ENCODE data around the gene GSC2. TPM values are rescaled to one million over a fixed set of nuclear protein-coding genes. Genes with fewer than 3 reads are reported as not detected.

Gene GSC2
- total RNA-seq, 3 donors from 2014 or later (not counting 1 experiment from before 2014, with no cell fraction given), result not detected

DNA sequence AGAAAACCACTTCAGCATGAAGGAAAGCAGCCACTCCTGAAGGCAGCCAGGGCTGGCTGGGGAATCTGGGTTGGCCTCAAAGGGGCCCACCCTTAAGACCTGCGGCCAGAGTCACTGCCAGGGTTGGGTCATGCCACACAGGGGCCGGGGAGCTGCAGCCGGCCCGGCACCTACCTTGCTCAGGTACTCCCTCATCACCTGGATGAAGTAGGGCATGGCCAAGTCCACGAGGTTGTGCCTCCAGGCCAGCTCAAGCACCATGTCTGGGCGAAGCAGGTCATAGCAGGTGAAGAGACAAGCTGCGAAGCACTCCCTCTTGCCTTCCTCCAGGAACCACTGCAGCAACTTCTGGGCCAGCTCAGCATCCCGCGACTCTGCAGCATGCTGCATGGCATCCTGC, 33.1 kb upstream of the GSC2 start:
- H3K4me3 Mint-ChIP-seq, result no peak overlapping the region
- 90% methylated on average over 9 of the region's 9 CpGs for WGBS (ENCODE audit: insufficient coverage)
- Histone ChIP-seq H3K4me1 (ENCODE audit: control insufficient read depth, insufficient read depth, low read length) (peaks cover 11% of the 10 kb centered on the region), H3K9me3 (ENCODE audit: control insufficient read depth, insufficient read depth, low read length) (no peaks in the 10 kb centered on the region), H3K4me3 (ENCODE audit: low read length) (no peak overlapping the region), H3K27ac (ENCODE audit: low read length) (no peak overlapping the region), H3K27me3 (ENCODE audit: control insufficient read depth, insufficient read depth, low read length) (no peaks in the 10 kb centered on the region), H3K36me3 (ENCODE audit: control insufficient read depth, insufficient read depth, low read length) (no peaks in the 10 kb centered on the region)
- DNase-seq, result no peak
- H3K9me3 Mint-ChIP-seq, result no peaks in the 10 kb centered on the region
- peaks cover 6 to 7% of the 10 kb centered on the region in 2 donors for H3K4me1 Mint-ChIP-seq
- TF ChIP-seq, protein P1, sequence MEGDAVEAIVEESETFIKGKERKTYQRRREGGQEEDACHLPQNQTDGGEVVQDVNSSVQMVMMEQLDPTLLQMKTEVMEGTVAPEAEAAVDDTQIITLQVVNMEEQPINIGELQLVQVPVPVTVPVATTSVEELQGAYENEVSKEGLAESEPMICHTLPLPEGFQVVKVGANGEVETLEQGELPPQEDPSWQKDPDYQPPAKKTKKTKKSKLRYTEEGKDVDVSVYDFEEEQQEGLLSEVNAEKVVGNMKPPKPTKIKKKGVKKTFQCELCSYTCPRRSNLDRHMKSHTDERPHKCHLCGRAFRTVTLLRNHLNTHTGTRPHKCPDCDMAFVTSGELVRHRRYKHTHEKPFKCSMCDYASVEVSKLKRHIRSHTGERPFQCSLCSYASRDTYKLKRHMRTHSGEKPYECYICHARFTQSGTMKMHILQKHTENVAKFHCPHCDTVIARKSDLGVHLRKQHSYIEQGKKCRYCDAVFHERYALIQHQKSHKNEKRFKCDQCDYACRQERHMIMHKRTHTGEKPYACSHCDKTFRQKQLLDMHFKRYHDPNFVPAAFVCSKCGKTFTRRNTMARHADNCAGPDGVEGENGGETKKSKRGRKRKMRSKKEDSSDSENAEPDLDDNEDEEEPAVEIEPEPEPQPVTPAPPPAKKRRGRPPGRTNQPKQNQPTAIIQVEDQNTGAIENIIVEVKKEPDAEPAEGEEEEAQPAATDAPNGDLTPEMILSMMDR (IDR thresholded peaks at IDR 0.05), result no peak
- no peak overlapping the region for H3K27ac Mint-ChIP-seq
- no peaks in the 10 kb centered on the region for H3K36me3 Mint-ChIP-seq
- no peak for ATAC-seq
- no peaks in the 10 kb centered on the region for H3K27me3 Mint-ChIP-seq (ENCODE audit: low read depth in 2 of 2)
- intact Hi-C loops (cut with micrococcal nuclease), result no loop called here

DNA sequence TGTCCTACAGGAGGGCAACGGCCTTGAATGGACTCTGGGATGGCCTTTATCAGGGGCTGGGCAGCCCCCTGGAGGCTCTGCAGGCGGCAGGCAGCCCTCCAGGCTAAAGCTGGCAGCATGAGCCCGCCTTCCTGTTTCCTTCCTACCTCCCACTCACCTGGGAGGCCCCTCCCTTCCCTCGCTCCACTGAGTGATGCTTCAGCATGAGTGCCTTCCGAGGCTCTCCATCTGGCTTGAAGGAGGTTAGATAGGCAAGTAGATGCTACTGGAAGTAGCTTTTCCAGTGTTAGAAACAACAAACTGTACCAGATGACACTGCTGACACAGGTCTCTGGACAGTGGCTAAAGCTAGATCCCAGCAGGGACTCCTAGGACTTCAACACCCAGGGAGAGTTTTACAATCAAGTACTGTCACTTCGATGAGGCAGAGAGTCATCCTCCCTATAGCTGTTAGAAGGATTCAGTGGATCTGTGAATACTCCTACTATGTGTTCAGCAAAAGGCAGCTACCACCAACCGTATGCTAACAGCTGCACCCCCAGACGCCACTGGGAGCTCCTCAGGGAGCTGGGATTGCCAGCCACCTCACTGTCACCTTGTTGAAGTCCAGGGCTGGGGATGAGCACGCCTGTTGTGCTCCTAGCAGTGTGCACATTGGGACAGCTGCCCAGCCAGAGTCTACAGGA, 32.5 kb upstream of the GSC2 start:
- intact Hi-C loops (cut with micrococcal nuclease), result no loop called here
- no peak for DNase-seq

DNA sequence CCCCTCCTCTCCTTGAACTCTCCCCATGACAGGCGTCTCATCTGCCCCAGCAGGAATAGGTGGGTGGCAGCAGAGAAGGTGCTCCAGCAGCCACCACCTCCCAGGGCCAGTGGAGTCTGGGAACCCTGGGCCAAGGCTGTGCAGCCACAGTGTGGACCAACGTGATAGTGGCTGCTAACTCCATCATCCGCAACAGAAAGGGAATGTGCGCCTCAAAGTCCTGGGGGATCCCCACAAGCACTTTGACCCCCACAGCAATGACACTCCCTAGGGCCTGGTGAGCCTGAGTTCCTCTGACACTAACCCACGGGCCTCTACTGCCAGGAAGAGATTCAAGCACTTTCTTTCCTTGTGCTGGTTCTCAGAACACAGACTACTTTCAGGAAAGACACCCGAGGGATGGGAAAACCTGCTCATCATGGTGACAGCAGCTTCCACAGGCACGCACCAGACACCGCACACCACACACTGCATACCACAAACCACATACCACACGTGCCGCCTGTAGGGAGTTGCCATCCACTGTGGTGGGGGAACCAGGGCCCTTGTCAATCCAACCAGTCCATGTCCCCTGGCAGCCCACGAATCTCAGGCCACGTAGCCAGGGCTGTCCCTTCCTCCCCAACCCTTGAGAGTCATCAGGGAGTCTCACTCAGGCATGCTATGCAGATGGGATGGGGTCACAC, 31.8 kb upstream of the GSC2 start:
- 43% methylated on average over 12 of the region's 12 CpGs for WGBS (ENCODE audit: insufficient coverage)
- peaks cover 19% of the 10 kb centered on the region for H3K4me1 ChIP-seq (ENCODE audit: control insufficient read depth, insufficient read depth, low read length)
- intact Hi-C loops (cut with micrococcal nuclease), result no loop called here
- Mint-ChIP-seq H3K27ac (no peak overlapping the region), H3K36me3 (no peaks in the 10 kb centered on the region), H3K4me3 (no peak overlapping the region), H3K27me3 (ENCODE audit: low read depth in 2 of 2) (no peaks in the 10 kb centered on the region), H3K9me3 (no peaks in the 10 kb centered on the region), H3K4me1 (peaks cover 6 to 8% of the 10 kb centered on the region in 2 donors)
- H3K27ac ChIP-seq (ENCODE audit: low read length), result no peak overlapping the region
- no peaks in the 10 kb centered on the region for H3K9me3 ChIP-seq (ENCODE audit: control insufficient read depth, insufficient read depth, low read length)
- ATAC-seq, result no peak
- TF ChIP-seq, protein P1 (IDR thresholded peaks at IDR 0.05), result no peak
- no peak for DNase-seq
- no peaks in the 10 kb centered on the region for H3K27me3 ChIP-seq (ENCODE audit: control insufficient read depth, insufficient read depth, low read length)
- no peak overlapping the region for H3K4me3 ChIP-seq (ENCODE audit: low read length)
- H3K36me3 ChIP-seq (ENCODE audit: control insufficient read depth, insufficient read depth, low read length), result no peaks in the 10 kb centered on the region

More for the DNA sequence above, 32.5 kb upstream of the GSC2 start:
- Mint-ChIP-seq H3K9me3 (no peaks in the 10 kb centered on the region), H3K27me3 (ENCODE audit: low read depth in 2 of 2) (no peaks in the 10 kb centered on the region), H3K36me3 (no peaks in the 10 kb centered on the region), H3K27ac (no peak overlapping the region), H3K4me3 (no peak overlapping the region), H3K4me1 (peaks cover 6 to 7% of the 10 kb centered on the region in 2 donors)
- 71% methylated on average over 7 of the region's 9 CpGs for WGBS (ENCODE audit: insufficient coverage)
- Histone ChIP-seq H3K4me3 (ENCODE audit: low read length) (no peak overlapping the region), H3K9me3 (ENCODE audit: control insufficient read depth, insufficient read depth, low read length) (no peaks in the 10 kb centered on the region), H3K27me3 (ENCODE audit: control insufficient read depth, insufficient read depth, low read length) (no peaks in the 10 kb centered on the region), H3K4me1 (ENCODE audit: control insufficient read depth, insufficient read depth, low read length) (peaks cover 14% of the 10 kb centered on the region), H3K36me3 (ENCODE audit: control insufficient read depth, insufficient read depth, low read length) (no peaks in the 10 kb centered on the region), H3K27ac (ENCODE audit: low read length) (no peak overlapping the region)
- ATAC-seq, result no peak
- TF ChIP-seq, protein P1 (IDR thresholded peaks at IDR 0.05), result no peak

Data from natural killer cell (primary cell).